GM18498 (cell line): ENCODE results near the gene AKAP8L.
A peak's percentile ranks its signal among the peaks of the same experiment; 100 is the strongest.

Source experiments
- ATAC-seq: cut with Tn5 transposase; IDR thresholded peaks from one replicate; pipeline ENCODE4 v1.9.1; 2021; ENCODE audit warnings: mild to moderate bottlenecking, moderate library complexity; ENCODE audit not compliant: unreplicated experiment

Gene AKAP8L

GRCh38 chr19:15436012-15436825, 17.4 kb upstream of the AKAP8L start:
- no peak for ATAC-seq

- no peak for ATAC-seq
Measured at GRCh38 chr19:15433519-15434069, 14.8 kb upstream of the AKAP8L start.

DNA sequence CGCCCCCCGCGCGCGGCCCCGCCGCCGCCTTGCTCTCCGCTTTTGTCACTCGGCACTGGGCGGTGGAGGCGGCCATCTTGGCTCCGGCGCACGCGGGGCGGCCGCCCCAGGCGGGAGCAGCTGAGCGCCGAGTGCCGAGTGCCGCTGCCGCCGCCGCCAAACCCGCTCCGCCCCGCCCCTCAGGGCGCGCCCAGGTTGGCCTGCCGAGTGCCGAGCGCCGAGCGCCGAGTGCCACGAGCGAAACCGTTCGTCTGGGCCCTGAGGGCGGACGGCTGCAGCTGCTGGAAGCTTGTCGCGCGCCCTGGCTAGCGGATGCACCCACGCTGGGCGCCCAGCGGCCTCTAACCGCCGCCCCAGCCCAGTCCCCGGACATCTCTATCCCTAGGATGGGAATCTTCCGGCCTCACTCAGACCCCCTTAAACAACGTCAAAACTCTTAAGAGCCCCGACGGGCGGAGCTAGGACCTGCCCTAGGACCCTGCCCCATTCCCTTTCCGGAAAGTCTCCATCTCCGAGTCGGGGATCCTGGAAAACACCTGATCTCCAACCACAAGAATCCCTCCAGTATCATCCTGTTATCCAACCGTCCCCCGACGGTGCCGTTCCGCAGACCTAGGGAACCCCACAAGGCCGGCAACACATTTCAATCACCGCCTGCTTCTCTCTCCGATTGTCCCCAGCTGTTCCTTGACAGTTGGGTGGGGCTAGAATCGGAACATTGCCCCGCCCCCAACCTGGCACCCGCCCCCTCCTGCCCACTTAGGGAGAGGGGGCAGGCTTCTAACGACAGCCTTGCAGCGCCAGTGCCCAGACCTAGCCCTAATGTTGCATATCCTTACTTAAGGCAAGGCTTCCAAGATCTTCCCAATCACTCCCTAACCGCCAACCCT, 14.1 kb upstream of the AKAP8L start:
- peak; percentile 77 for ATAC-seq

GRCh38 chr19:15432018-15432494, 13.3 kb upstream of the AKAP8L start:
- ATAC-seq = peak; percentile 10

GRCh38 chr19:15431396-15432017, 12.7 kb upstream of the AKAP8L start:
- ATAC-seq = no peak

GRCh38 chr19:15430526-15431120, 11.8 kb upstream of the AKAP8L start:
- no peak for ATAC-seq

- ATAC-seq = no peak
Measured at GRCh38 chr19:15429825-15430467, 11.2 kb upstream of the AKAP8L start.

- no peak for ATAC-seq
Measured at GRCh38 chr19:15428956-15429824, 10.4 kb upstream of the AKAP8L start.

DNA sequence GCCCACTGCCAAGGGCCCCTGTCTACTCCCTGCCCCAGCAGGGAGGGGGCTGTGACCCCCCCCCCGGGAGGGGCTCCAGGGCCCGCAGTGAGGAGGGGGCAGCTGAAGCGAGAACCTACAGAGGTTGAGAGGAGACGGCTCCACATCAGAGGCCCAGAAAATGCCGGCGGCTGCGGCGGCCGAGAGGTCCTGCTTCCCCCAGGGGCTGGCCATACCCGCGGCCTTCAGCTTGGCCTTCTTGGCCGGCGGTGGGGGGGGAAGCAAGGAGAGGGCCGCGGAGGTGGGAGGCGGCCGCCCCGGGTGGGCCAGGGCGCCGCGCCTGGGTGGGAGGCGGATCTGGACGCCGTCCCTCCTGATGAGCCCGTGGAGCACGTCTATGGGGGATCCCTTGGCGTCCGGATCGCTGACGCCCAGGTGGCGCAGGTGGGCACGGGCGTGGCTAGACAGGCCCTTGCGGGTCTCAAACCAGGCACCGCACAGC, 9.2 kb upstream of the AKAP8L start:
- no peak for ATAC-seq

DNA sequence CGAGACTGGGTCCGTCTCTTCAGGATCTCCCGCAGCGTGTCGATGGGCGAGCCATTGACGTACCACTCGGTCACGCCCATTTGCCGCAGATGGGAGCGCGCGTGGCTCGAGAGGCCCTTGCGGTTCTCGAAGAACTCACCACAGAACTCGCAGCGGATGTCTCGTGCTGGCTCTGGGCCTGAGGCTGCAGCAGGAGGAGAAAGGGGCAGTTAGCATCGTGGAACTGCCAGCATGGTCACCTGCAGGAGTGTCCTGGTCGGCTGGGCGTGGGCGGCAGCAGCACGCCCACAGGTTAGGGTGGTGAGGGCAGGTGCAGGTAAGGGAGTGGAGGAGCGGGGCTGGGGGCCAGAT, 8.5 kb upstream of the AKAP8L start:
- no peak for ATAC-seq

DNA sequence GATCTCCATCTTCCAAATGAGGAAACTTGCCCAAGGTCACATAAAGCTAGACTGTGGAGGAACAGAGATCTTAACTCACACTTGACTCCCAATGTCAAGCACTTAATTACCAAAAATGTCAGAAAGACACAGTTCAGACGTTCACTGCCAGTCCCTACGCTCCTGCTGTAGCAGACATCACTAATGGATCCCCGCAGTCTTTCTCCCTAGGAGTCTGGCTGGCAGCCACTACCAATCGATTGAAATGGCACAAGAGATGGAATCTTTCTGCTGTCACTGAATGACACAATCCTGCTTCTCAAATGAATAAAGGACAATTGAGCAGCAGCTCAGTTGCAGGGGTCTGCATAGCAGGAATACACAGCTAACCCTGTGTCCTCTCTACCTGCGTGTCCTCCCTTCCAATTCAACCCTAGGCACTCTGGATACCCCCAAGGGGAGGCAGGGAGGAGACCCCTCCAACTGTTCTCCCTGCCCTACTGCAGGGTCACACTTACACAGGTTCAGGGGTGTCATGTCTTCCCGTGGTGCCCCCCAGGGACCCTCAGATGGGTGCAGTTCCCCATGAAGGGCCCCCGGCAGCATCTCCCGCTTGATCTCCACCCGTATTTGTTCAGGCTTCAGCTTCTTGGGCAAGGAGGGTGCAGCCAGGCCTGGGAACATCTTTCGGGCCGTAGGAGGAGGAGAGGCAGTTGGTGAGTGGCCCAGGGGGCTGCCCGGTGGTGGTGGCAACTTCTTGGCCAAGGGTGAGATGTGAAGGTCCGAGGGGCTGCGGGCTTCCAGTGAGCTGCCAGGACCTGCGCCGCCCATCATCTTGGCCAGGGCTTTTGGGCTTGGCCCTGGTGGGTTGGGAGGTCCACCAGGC, 7.9 kb upstream of the AKAP8L start:
- no peak for ATAC-seq

DNA sequence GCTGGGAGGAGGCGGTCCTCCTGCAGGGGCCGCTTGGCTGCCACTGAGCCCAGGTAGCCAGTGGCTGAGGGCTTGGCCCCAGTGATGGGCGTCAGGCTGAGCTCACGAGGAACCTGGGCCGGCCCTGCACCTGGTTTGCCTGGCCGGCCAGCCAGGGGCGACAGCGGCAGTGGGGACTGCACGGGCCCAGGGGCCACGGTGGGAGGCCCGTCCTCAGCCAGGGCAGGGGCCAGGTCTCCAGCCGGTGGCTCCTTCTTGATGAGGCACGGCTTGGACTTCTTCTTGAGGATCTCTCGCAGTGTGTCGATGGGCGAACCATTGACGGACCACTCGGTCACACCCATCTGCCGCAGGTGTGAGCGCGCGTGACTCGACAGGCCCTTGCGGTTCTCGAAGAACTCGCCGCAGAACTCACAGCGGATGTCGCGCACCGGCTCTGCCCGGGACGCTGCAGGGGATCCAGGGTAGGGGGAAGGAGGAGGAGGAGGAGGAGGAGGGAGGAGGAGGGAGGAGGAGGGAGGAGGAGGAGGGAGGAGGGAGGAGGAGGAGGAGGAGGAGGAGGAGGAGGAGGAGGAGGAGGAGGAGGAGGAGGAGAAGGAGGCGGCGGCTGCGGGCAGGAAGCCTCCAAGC, 6.6 kb upstream of the AKAP8L start:
- ATAC-seq = no peak

DNA sequence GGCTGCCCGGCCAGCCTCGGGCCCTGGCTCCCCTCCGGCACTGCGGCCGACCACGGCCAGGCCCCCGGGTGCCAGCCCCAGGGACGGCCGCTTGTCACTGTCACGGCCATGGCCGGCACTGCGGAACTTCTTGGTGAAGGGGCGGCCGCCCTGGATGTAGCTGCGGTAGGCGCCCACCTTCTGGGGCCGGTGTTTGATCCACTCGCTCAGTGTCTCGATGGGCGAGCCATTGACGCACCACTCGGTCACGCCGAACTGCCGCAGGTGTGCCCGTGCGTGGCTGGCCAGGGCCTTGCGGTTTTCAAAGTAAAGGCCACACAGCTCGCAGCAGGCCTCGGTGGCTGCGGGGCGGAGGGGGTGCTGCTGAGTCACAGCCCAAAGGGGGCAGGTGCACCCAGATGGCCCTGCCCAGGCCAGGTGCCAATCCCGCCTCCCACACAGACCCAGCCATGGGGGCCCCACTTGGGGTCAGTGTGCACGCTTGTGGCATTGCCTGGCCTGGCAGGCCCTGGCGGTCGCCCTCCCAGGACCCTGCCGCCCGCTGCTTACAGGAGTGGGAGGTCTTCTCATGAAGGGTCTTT, 6.0 kb upstream of the AKAP8L start:
- ATAC-seq = no peak

DNA sequence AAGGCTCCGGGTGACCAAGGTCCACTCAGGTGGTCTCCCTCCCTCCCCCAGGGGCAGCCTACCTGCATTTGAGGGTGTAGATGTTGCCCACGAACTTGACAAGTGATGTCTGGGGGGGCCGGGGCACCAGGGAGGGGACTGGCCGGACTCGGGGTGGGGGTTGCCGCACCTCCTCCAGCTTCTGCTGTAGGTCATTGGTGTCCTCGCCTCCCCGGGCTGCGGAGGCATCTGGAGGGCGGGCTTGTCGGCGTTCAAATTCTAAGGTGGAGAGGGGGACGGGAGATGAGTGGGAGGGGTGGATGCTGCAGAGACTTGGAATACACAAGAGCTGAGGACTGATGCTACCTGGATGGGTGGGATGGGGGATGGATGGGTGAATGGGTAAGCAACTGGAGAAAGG, 5.3 kb upstream of the AKAP8L start:
- ATAC-seq = no peak

- ATAC-seq = no peak
Measured at GRCh38 chr19:15423130-15423529, 4.3 kb upstream of the AKAP8L start.

DNA sequence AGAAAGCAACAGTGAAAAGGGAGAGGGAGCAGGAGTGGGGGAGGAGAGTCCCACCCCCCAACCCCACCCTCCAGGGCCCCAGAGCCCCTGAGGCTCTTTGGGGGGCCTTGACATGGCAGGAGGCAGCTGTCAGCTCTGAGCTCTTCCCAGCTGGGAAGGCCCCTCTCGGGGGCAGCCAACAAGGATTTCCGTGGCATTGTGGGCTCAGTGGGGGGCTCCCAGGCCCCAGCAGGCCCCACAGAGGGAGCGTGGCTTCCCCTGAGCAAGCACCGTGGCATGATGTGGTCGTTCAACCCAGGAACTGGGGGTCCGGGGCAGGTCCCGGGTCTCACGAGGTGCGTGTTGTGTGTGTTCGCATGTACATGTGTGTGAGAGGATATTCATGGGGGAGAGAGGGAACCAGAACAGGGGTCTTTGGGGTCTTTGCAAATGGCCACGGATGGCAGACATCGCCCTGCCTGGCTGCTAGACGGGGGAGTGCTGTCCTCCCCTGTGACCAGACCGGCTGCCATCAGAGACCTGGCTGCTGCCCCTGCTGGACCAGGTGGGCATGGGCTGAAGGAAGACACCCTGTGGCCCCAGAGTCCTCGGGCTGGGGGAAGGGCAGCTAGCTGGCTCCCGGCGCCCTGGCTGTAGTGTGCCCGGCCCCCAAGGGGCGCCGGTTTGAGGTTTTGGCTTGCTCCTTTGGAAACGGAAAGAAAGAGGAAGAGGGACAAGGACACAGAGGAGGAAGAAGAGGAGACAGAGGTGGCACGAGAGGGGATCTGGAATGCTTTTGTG, 3.7 kb upstream of the AKAP8L start:
- no peak for ATAC-seq
